Measurements from ENCODE around the gene FASN.

DNA sequence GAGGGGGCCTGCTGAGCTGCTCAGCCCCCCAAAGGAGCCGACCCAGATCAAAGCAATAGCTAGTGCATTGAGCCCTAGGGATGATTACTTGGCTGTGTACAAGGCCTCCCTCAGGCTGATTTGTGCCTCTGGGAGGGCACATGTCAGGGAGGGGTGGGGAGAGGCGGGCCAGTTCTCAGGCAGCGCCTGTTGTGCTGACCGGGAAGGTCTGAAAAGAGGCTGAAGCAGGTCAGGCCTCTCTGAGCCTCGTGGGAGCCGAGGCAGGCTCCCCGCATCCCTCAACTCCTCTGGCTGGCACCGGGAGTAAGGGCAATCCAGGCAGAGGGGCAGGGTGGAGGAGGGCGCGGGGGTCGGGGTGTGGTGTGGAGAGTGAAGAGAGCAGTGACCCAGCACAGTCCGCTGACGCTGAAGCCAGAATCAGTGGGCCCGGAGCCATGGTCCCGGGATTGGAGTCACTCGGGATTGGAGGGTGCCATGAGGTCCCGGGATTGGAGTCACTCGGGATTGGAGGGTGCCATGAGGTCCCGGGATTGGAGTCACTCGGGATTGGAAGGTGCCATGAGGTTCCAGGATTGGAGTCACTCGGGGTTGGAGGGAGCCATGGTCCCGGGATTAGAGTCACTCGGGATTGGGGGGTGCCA is 63.5 kb downstream of the FASN start:
- TF ChIP-seq POLR2AphosphoS5 (IDR thresholded peaks at IDR 0.05), result no peak
- no peak for TF ChIP-seq EP300 (conservative IDR thresholded peaks at IDR 0.05; ENCODE audit: poor library complexity, severe bottlenecking)
- TF ChIP-seq, protein P1, sequence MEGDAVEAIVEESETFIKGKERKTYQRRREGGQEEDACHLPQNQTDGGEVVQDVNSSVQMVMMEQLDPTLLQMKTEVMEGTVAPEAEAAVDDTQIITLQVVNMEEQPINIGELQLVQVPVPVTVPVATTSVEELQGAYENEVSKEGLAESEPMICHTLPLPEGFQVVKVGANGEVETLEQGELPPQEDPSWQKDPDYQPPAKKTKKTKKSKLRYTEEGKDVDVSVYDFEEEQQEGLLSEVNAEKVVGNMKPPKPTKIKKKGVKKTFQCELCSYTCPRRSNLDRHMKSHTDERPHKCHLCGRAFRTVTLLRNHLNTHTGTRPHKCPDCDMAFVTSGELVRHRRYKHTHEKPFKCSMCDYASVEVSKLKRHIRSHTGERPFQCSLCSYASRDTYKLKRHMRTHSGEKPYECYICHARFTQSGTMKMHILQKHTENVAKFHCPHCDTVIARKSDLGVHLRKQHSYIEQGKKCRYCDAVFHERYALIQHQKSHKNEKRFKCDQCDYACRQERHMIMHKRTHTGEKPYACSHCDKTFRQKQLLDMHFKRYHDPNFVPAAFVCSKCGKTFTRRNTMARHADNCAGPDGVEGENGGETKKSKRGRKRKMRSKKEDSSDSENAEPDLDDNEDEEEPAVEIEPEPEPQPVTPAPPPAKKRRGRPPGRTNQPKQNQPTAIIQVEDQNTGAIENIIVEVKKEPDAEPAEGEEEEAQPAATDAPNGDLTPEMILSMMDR (IDR thresholded peaks at IDR 0.05; ENCODE audit: poor library complexity, severe bottlenecking), result no peak
- TF ChIP-seq, protein P2, sequence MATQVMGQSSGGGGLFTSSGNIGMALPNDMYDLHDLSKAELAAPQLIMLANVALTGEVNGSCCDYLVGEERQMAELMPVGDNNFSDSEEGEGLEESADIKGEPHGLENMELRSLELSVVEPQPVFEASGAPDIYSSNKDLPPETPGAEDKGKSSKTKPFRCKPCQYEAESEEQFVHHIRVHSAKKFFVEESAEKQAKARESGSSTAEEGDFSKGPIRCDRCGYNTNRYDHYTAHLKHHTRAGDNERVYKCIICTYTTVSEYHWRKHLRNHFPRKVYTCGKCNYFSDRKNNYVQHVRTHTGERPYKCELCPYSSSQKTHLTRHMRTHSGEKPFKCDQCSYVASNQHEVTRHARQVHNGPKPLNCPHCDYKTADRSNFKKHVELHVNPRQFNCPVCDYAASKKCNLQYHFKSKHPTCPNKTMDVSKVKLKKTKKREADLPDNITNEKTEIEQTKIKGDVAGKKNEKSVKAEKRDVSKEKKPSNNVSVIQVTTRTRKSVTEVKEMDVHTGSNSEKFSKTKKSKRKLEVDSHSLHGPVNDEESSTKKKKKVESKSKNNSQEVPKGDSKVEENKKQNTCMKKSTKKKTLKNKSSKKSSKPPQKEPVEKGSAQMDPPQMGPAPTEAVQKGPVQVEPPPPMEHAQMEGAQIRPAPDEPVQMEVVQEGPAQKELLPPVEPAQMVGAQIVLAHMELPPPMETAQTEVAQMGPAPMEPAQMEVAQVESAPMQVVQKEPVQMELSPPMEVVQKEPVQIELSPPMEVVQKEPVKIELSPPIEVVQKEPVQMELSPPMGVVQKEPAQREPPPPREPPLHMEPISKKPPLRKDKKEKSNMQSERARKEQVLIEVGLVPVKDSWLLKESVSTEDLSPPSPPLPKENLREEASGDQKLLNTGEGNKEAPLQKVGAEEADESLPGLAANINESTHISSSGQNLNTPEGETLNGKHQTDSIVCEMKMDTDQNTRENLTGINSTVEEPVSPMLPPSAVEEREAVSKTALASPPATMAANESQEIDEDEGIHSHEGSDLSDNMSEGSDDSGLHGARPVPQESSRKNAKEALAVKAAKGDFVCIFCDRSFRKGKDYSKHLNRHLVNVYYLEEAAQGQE (IDR thresholded peaks at IDR 0.05; ENCODE audit: borderline replicate concordance), result no peak
